Body of pancreas (tissue), 4 donors: ENCODE results near the gene PLET1.

Experiments
- CTCF ChIP-seq, 7 experiments: fragments of 450-650 bp in 4 of 7; fragments of 200-600 bp in 3 of 7; sonication (generic) in 3 of 7; IDR thresholded peaks; one replicate each; pipeline ENCODE4 v1.5.1; 2016 to 2019; ENCODE audit warnings: antibody characterized with exemption in 7 of 7
- POLR2A ChIP-seq, 3 donors: fragments of 450-650 bp; IDR thresholded peaks; one replicate each; pipeline ENCODE4 v1.6.1; 2016; ENCODE audit warnings: antibody characterized with exemption in 3 of 3, mild to moderate bottlenecking in 2 of 3

GRCh38 chr11:112215621-112216020, 45.0 kb downstream of the PLET1 start:
- no peak for TF ChIP-seq CTCF (IDR thresholded peaks at IDR 0.05)
- no peak for TF ChIP-seq POLR2A (IDR thresholded peaks at IDR 0.05)
